Stimulated activated CD8-positive, alpha-beta memory T cell treated with anti-CD3 and anti-CD28 coated beads, Interleukin-12 subunit alpha, Interleukin-12 subunit beta, amount 100 ng/mL, for 4 hours (primary cell): Measurements from ENCODE around the gene OPN4.

Experiments
- DNase-seq: peaks from one replicate; pipeline ENCODE4 v3.0.0-alpha.2; 2020; ENCODE audit warnings: low read depth

The OPN4 gene

GRCh38 chr10:86681047-86681446 lies 26.7 kb downstream of the OPN4 start:
- DNase-seq = no peak

DNA sequence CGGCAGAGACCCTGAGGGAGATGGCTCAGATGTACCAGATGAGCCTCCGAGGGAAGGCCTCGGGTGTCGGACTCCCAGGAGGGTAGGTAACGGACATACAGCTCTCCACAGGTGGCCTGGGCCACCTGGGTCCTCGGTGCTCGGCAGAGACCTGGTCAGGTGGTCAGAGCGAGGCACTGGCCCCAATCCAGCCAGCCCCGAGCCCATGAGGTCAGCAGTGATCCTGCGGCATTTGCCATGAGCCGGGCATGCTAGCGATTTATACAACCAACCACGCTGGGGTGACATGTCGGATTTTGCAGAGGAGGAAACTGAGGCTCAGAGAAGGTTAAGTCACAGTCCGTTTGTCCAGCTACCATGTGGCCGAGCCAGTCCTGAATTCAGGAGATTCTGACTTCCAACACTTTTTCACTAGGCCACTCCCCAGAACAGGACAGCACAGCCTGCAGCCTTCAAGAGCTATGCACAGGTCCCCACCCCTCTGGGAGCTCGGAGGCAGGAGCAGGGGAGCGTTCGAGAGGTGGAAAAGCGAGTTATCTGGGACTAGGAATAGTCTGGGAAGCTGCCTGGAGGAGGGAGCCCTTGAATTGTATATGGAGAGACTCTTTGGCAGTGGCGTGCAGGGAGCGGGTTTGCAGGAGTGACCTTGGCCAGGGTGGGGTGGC lies 27.5 kb downstream of the OPN4 start:
- no peak for DNase-seq

DNA sequence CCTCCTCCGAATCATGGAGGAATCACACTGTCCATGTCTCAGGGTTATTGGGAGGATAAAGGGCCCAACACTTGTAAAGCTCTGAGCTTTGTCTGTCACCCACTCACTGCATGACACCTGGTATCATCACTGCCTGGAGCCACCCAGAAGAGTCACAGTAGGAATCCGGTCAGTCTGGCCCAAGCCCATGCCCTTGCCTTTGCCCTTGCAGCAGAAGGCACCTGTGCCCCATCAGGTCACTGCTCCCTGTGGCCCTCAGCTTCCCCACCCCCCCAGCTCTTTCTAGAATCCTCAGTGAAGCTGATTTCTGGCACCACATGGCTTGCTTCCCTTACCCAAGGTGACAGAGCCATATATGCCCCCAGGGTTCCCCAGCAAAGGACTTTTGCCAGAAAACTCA lies 28.3 kb downstream of the OPN4 start:
- DNase-seq = no peak

- no peak for DNase-seq
Measured at GRCh38 chr10:86684331-86685097, 30.2 kb downstream of the OPN4 start.

DNA sequence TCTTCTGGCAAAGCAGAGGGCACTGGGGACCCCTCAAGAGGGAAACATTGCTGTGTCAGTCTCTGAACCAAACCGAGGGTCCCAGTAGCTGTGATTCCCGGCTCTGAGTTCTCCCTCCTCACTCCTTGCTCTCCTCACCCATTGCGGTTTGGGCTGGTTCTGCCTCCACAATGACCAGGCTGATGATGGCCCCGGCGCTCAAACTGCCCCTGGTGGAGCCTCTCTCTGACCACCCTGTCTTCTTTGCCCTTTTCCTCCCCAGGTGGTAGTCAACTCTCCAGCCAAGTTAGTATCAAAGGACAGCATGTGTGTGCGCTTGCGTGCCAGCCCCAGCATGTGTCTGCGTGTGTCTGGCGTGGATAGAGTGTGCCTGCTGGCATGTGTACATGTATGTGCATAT lies 31.1 kb downstream of the OPN4 start:
- no peak for DNase-seq

GRCh38 chr10:86685893-86686632 lies 31.7 kb downstream of the OPN4 start:
- no peak for DNase-seq

GRCh38 chr10:86686972-86687371 lies 32.6 kb downstream of the OPN4 start:
- DNase-seq = no peak

- no peak for DNase-seq
Measured at GRCh38 chr10:86687750-86688149, 33.4 kb downstream of the OPN4 start.

DNA sequence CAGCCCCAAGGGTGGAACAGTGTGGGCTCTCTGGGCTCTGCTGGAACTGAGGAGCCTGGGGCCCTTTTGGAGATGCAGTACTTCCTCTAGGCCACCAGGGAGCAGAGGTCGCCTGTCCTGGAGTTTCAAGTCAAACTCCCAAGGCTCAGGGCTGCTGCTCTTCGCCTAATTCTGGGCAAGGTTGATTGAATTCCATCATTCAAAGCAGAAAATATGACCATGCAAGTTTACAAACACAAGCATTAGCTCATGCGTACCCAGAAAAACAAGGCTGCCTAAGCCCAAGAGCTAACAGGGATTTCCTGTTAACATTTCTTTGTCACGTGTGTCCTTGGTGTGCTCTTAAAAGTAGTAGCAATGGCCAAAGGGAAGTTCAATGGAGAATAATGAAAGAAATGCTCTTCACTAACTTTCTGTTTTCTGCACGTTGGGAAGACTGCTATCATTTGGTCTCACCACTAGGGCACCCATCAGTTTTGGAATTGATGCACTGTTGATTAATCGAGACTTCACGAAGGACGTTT lies 34.1 kb downstream of the OPN4 start:
- no peak for DNase-seq

- no peak for DNase-seq
Measured at GRCh38 chr10:86689146-86689545, 34.8 kb downstream of the OPN4 start.

- DNase-seq = no peak
Measured at GRCh38 chr10:86690231-86690630, 35.9 kb downstream of the OPN4 start.

DNA sequence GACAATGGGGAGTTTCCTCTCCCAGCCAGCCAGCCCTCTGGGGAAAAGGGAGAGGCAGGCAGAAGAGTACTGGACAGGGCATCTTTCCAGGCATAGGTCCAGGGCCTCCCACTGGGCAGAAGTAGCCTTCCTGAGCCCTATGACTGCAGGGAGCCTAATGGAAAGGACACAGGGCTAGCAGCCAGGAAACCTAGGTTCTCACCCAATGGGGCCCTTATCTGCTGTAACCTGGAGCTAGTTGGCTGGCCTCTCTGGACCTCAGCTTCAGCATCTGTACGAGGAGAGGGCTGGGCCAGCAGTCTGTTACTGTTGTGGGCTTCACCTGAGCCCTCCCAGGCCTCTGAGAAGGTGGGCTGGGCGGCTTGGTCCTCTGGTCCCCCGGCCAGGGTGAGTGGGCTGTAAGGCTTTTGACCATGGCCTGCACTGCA lies 36.3 kb downstream of the OPN4 start:
- no peak for DNase-seq

DNA sequence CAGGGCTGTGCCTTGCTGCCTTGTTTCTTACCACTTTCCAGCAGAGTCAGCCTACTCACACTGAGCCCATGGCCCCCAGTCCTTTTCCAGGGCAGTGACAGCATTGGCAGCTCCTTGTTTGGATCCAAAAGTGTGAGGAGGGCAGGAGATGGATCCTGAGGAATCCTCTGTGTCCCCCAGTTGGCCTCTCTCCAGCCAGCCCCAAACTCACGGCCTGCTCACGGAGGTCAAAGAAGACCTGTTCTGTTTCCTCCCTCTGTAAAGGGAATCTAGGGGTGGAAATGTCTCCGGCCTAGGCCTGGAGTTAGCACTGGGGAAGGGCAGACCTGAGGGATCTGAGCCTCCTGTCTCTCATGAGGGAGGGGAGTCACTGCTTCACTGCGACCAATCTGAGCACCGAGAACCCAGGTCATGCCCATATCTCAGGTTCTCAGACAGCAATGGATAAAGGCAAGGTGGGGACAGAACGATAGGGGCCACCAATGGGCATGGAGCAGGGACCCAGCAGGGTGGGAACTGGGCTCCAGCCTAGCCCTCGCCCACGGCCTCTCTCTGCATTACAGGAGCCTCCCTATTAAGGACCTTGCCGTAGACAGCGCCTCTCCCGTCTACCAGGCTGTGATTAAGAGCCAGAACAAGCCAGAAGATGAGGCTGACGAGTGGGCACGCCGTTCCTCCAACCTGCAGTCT lies 37.1 kb downstream of the OPN4 start:
- DNase-seq = no peak

GRCh38 chr10:86692023-86692514 lies 37.7 kb downstream of the OPN4 start:
- no peak for DNase-seq

GRCh38 chr10:86692664-86693063 lies 38.3 kb downstream of the OPN4 start:
- no peak for DNase-seq

DNA sequence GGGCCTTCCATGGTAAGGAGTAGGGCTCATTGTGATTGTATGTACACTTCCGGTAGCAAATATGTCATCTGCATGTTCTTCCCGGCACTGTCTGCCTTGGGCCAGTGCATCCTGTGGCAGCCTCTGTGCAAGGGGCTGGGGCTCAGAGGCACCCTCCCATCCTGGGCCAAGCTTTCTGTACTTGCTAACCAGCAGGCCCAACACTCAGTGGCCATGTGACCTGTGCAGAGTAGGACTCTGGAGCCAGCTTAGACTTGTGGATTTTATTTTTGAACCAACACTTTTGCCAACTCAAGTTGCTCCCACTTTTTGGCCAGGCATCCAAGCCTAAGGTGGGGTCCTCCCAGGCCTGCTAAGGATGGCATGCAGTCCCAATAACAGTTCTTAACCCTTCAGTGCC lies 38.9 kb downstream of the OPN4 start:
- no peak for DNase-seq

GRCh38 chr10:86693721-86694369 lies 39.5 kb downstream of the OPN4 start:
- no peak for DNase-seq

DNA sequence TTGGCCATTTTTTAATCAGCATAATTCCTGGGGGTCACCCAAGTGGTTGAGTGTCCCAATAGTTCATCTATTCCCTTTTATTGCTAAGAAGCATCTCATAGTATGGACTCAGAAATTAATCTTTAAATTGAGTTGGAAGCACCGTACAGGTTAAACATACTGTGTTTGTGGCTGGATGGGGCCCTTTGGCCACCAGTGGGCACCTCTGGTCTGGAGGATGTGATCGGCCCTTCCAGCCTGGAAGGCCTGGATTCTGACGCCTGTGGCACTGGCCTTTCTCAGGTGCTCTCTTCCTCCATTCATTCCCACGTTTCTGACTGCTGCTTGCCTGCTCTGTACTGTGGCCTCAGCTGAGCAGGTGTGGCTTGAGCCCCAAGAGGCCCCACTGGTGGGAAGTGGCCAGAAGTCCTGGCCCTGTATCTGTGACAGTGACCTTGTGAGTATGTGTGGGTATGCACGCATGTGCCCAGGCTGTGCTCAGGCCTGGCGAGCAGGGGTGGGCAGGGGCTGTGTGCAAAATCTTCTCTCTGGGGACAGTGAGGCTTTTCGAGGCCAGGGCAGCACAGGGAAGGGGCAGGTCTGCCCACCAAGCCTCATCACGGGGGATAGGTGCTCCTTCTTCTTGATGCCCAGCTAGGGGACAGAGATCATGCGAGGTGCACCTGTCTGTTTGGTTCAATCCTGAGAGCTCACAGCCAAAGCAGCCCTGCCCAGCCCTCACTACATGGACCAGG lies 44.0 kb downstream of the OPN4 start:
- DNase-seq = no peak

DNA sequence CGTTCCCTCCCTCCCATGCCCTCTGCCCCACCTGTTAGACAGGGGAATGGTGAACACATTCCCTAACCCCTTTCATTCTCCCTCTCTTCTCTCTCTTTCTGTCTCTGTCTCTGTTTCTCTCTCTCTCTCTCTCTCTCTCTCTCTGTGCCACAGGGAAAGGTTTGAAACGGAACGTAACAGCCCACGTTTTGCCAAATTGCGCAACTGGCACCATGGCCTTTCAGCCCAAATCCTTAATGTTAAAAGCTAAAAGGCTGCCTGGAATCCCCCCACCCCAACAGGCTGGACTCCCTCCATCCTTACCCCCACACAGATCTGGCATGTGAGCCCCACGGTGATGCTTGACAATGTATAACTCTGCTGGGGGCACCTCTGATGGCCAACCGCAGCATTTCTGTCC lies 44.8 kb downstream of the OPN4 start:
- DNase-seq = no peak

DNA sequence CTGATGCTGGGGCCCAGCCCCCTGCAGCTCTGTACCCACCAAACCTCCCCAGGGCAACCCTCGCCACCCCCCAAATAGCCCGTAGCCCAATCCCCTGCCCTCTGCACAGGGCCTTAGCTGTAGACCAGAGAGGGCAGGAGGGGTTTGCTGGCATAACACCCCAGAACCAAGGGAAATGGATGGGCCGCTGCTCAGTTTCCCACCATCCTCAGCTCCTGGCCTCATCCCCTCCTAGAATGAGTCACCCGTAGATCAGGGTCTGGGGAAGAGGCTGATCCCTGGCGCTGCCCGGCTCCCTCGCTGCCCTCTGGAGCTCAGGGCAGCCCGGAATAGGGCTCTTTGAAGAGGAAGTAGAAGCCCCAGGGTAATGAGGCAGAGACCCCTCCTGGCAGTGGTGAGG lies 45.2 kb downstream of the OPN4 start:
- DNase-seq = no peak
